HCT116 (cell line): Measurements from ENCODE around the gene NRSN1.

Experiments used
- EZH2 ChIP-seq: fragments of 200-600 bp; sonication (generic); IDR thresholded peaks from 2 replicates; pipeline ENCODE4 v1.6.1; 2017; ENCODE audit warnings: antibody characterized with exemption, mixed run types
- POLR2A ChIP-seq: IDR thresholded peaks from 2 replicates; pipeline ENCODE4 v1.7.0; 2011; ENCODE audit warnings: borderline replicate concordance; ENCODE audit not compliant: insufficient read depth, insufficient read length; ENCODE audit errors: extremely low read depth
- POLR2AphosphoS5 ChIP-seq: IDR thresholded peaks from 2 replicates; pipeline ENCODE4 v1.6.1; 2011; ENCODE audit warnings: mild to moderate bottlenecking, low read depth, low read length, moderate library complexity
- SRF ChIP-seq: IDR thresholded peaks from 2 replicates; pipeline ENCODE4 v1.6.1; 2012; ENCODE audit warnings: low read depth
- ZNF274 ChIP-seq: fragments of 200-500 bp; sonication (Bioruptor generic); IDR thresholded peaks from 2 replicates; pipeline ENCODE4 v1.6.1; 2014; ENCODE audit warnings: mild to moderate bottlenecking, low read depth, low read length, inconsistent platforms
- TF ChIP-seq, protein P1 (sequence below), 3 experiments: fragments of 200-600 bp in 1 of 3; sonication (generic) in 1 of 3; IDR thresholded peaks in 2 of 3; conservative IDR thresholded peaks in 1 of 3; 2 replicates each; pipeline ENCODE4 v1.5.1; 2012 to 2017; ENCODE audit warnings: low read depth in 2 of 3, low read length in 2 of 3, antibody characterized with exemption in 1 of 3, borderline replicate concordance in 1 of 3, control low read depth in 1 of 3, mild to moderate bottlenecking in 1 of 3, mixed read lengths in 1 of 3, mixed run types in 1 of 3, moderate library complexity in 1 of 3; ENCODE audit not compliant: insufficient read depth in 1 of 3

DNA sequence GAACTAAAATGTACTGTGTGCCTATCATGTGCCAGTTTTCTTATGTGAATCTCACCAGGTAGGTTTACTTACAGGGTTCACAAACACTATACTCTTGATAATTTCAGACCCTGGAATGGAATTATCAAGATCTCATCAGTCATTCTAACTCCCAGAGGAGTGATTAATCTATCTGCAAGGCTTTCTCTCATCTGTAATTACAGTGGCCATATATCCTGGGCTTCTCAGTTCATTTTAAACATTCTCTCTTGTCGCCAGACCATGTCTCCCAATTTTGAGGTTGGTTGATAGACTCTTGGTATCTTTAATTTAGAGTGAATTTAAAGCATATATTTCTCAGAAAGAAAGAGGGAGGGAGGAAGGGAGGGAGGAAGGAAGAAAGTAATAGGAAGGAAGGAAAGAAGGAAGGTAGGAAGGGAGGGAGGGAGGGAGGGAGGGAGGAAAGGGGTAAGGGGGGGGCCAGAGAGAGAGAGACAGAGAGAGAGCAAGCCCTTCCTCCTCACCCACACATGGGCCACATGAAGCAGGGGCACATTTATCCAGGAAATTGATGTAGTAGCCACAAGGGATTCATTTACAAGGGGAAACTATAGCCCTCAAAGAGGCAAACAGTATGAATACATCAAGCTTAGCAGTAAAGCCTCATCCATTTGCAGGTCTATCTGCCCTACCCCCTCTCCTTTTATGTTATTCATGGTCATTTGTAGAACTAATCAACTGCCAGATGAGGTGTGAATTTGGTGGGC is 25.8 kb upstream of the NRSN1 start:
- TF ChIP-seq, protein P1, sequence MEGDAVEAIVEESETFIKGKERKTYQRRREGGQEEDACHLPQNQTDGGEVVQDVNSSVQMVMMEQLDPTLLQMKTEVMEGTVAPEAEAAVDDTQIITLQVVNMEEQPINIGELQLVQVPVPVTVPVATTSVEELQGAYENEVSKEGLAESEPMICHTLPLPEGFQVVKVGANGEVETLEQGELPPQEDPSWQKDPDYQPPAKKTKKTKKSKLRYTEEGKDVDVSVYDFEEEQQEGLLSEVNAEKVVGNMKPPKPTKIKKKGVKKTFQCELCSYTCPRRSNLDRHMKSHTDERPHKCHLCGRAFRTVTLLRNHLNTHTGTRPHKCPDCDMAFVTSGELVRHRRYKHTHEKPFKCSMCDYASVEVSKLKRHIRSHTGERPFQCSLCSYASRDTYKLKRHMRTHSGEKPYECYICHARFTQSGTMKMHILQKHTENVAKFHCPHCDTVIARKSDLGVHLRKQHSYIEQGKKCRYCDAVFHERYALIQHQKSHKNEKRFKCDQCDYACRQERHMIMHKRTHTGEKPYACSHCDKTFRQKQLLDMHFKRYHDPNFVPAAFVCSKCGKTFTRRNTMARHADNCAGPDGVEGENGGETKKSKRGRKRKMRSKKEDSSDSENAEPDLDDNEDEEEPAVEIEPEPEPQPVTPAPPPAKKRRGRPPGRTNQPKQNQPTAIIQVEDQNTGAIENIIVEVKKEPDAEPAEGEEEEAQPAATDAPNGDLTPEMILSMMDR (IDR thresholded peaks at IDR 0.05 in 2 of 3, conservative IDR thresholded peaks at IDR 0.05 in 1 of 3; ENCODE audit: borderline replicate concordance in 1 of 3, insufficient read depth in 1 of 3, low read depth in 2 of 3, low read length in 2 of 3): no peak
- no peak for TF ChIP-seq POLR2AphosphoS5
- TF ChIP-seq SRF: no peak
- no peak for TF ChIP-seq EZH2
- no peak for TF ChIP-seq POLR2A
- no peak for TF ChIP-seq ZNF274
